Activated naive CD8-positive, alpha-beta T cell treated with anti-CD3 and anti-CD28 coated beads, Interleukin-2, amount 50 U/mL, for 16 hours (primary cell): ENCODE results near the gene RFLNA.

Experiments used
- DNase-seq: peaks from one replicate; pipeline ENCODE4 v3.0.0-alpha.2; 2020; ENCODE audit warnings: low read depth, low spot score

Gene RFLNA, protein sequence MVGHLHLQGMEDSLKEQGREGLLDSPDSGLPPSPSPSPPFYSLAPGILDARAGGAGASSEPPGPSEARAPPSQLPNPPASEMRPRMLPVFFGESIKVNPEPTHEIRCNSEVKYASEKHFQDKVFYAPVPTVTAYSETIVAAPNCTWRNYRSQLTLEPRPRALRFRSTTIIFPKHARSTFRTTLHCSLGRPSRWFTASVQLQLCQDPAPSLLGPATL

GRCh38 chr12:124294780-124295341 is at the start of gene RFLNA:
Gene RFLNA (plus strand): TSS chr12:124295093. CDS start chr12:124295430, 337 bp downstream.
- no peak for DNase-seq

- DNase-seq = no peak
Observed at GRCh38 chr12:124247331-124247730, 47.6 kb upstream of the RFLNA start.

GRCh38 chr12:124248941-124249825 is 45.7 kb upstream of the RFLNA start:
- DNase-seq = no peak

DNA sequence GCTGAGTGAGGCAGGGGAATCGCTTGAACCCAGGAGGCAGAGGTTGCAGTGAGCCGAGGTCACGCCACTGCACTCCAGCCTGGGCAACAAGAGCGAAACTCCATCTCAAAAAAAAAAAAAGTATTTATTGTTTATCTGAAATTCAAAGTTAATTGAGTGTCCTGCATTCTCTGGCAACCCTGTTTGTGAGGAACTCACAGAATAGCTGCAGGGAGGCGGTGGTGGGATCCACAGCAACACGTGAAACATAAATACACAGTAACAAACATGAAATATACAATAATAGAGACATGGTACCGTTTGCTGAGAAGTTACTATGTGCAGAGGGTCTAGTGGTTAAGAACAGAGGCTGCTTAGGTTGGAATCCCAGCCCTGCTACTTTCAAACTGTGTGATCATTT is 43.7 kb upstream of the RFLNA start:
- no peak for DNase-seq

DNA sequence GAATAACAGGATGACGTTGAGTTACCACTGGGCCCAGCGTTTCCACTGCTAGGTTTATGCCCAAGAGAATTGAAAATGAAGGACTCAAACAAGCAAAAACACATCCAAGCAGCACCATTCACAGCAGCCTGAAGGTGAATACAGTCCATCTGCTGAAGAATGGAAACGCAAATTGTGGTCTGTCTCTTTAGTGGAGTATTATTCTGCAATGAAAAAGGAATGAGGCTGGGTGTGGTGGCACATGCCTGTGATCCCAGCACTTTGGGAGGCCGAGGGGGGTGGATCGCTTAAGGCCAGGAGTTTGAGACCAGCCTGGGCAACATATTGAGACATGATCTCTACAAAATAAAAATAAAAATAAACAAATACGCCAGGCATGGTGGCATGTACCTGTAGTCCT is 41.9 kb upstream of the RFLNA start:
- no peak for DNase-seq

- DNase-seq = no peak
Observed at GRCh38 chr12:124254126-124254525, 40.8 kb upstream of the RFLNA start.

- no peak for DNase-seq
Observed at GRCh38 chr12:124259154-124260066, 35.5 kb upstream of the RFLNA start.

GRCh38 chr12:124261885-124262284 is 33.0 kb upstream of the RFLNA start:
- DNase-seq = no peak

GRCh38 chr12:124264089-124264795 is 30.7 kb upstream of the RFLNA start:
- no peak for DNase-seq

GRCh38 chr12:124264879-124265278 is 30.0 kb upstream of the RFLNA start:
- DNase-seq = no peak

DNA sequence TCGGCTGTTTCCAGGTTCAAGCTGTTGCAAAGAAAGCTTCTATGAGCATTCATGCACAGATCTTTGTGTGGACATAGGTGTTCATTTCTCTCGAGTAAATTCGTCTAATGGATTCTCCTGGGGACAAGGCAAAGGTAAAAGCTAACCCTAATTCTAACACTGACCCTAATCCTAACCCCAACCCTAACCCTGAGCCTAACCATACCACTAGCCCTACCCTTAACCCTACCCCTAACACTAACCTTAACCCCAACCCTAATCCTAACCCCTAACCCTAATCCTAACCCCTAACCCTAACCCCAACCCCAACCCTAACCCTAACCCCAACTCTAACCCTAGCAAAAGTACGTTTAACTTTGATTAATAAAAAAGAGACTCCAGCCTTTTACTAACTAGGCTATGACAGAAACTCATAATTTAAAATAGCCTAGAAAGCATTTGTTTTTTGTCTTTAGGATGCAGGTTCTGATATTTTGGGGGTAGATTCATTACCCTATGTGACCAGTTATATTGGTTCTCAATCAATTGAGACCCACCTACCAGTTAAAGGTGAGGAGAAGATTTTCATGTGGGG is 27.6 kb upstream of the RFLNA start:
- DNase-seq = no peak

DNA sequence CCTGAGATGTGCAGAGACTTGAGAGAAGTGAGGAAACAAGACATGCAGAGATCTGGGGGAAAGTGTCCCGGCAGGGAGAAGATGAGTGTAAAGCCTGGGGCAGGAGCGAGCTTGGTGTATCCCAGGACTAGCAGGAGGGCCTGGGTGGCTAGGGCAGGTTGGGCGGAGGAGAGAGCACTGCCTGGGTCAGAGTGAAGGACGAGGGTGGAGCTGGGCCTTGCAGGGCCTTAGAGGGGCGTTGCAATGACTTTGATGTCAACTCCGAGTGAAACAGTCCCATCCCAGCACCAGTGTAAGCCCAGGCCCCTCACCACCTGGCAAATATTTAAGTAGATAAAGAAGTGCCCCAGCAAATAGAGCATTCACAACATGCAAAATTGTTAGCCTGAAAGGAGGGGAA is 24.2 kb upstream of the RFLNA start:
- no peak for DNase-seq

GRCh38 chr12:124273630-124274029 is 21.3 kb upstream of the RFLNA start:
- DNase-seq = no peak

- DNase-seq = no peak
Observed at GRCh38 chr12:124276337-124276736, 18.6 kb upstream of the RFLNA start.

GRCh38 chr12:124277394-124278241 is 17.3 kb upstream of the RFLNA start:
- DNase-seq = no peak

DNA sequence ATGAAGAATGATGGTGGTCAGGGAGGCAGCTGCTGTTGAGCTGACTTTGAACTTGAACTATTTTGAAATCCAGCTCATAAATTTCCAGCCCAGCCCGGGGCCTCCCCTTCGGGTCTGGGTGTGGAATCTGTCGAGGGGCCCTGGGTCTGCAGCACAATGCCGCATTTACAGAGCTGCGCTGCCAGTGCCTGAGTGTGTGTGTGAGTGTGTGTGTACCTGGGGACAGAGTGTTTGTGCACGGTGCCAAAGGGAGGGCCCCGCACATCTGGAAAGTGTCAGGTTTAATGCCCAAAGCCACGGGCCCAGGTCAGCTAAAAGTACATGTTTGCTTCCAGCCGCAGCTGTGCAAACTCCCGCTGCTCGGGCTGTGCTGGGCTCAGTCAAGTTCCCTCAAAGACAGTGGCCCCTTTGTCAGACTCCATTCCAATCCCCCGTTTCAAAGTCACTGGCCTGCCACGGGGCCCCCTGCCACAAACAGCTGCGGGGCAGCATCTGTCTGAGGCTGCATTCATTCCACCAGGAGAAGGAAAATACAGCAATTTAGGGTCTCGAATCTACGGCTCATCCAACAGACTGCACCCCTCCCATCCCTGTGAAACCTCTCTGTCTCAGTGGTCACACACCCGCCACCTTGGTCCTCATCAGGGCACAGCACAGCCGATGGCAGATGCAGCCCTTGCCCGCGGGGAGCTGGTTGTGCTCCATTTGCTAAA is 16.3 kb upstream of the RFLNA start:
- no peak for DNase-seq

GRCh38 chr12:124279315-124279714 is 15.6 kb upstream of the RFLNA start:
- no peak for DNase-seq

GRCh38 chr12:124279846-124280360 is 15.0 kb upstream of the RFLNA start:
- no peak for DNase-seq

GRCh38 chr12:124281309-124281708 is 13.6 kb upstream of the RFLNA start:
- DNase-seq = no peak
